Measurements from ENCODE around the gene OR13C4.

DNA sequence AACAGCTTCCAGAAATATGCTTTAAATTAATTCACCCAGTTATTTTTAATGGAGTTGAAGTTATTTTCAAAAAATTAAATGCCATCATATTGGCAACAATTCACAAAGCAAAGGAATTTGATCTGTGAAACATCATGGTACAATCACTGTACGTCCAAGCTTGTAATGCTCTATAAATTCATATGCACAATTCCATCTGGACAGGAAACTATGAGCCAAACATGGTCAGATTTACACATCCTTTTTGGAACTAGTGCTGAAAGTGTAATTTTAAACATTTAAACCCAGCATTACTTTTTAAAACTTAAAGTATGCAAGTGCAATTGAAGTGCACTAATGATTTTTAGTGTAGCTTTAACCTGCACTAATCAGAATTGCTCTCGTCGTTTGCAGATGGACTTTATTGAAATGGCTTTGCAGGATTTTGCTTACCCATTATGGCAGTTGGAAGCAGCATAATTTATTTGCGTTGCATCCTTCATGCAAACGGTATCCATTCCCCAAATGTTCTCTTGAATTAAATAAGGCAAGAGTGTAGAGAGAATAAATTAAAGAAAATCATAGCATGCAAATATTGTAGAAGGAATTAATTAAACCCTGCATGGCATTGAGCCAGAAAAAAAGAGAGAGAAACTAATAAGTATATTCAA, 44.0 kb downstream of the OR13C4 start:
- TF ChIP-seq CTCF (IDR thresholded peaks at IDR 0.05; ENCODE audit: low read depth, low read length), result no peak
- TF ChIP-seq EZH2phosphoT487 (IDR thresholded peaks at IDR 0.05; ENCODE audit: low read depth), result no peak

Measured in OCI-LY3 (cell line).